Astrocyte (in vitro differentiated cells and primary cell): ENCODE measurements around the gene STMND1. TPM values are rescaled to one million over a fixed set of nuclear protein-coding genes. Genes with fewer than 3 reads are reported as not detected.

Experiments used
- DNase-seq: peaks from one replicate; pipeline ENCODE4 v3.0.0-alpha.2; 2010; ENCODE audit warnings: low read depth
- FAIRE-seq: peaks from 2 replicates; lab custom pipeline; 2011; peaks lifted over from hg19 to GRCh38; lab: Jason Lieb, UNC
- H2AFZ ChIP-seq: 2 replicates; pipeline ENCODE4 v1.6.0; 2012; ENCODE audit warnings: low read depth, low read length, inconsistent platforms
- H3K27ac ChIP-seq: 2 replicates; pipeline ENCODE4 v1.5.1; 2011; ENCODE audit warnings: low read depth, low read length, inconsistent platforms
- H3K27me3 ChIP-seq: 2 replicates; pipeline ENCODE4 v1.6.0; 2011; ENCODE audit warnings: low read length, inconsistent platforms; ENCODE audit not compliant: insufficient read depth
- H3K36me3 ChIP-seq: 2 replicates; pipeline ENCODE4 v1.5.1; 2011; ENCODE audit warnings: low read length, inconsistent platforms; ENCODE audit not compliant: insufficient read depth
- H3K4me1 ChIP-seq: 2 replicates; pipeline ENCODE4 v1.5.1; 2011; ENCODE audit warnings: low read length, inconsistent platforms; ENCODE audit not compliant: insufficient read depth
- H3K4me2 ChIP-seq: 2 replicates; pipeline ENCODE4 v1.6.0; 2012; ENCODE audit warnings: low read length, inconsistent platforms
- H3K4me3 ChIP-seq: 2 replicates; pipeline ENCODE4 v1.5.1; 2011; ENCODE audit warnings: low read depth, mild to moderate bottlenecking, low read length, inconsistent platforms; ENCODE audit not compliant: insufficient read depth
- H3K79me2 ChIP-seq: 2 replicates; pipeline ENCODE4 v1.6.0; 2012; ENCODE audit warnings: mild to moderate bottlenecking, low read length, inconsistent platforms; ENCODE audit not compliant: insufficient read depth
- H3K9ac ChIP-seq: 2 replicates; pipeline ENCODE4 v1.6.0; 2012; ENCODE audit warnings: mild to moderate bottlenecking, low read length, inconsistent platforms
- H3K9me3 ChIP-seq: 2 replicates; pipeline ENCODE4 v1.5.1; 2012; ENCODE audit warnings: low read depth, mild to moderate bottlenecking, low read length, inconsistent platforms; ENCODE audit not compliant: insufficient read depth
- H4K20me1 ChIP-seq: 2 replicates; pipeline ENCODE4 v1.6.0; 2012; ENCODE audit warnings: low read length, inconsistent platforms; ENCODE audit not compliant: insufficient read depth
- H3K27ac Mint-ChIP-seq: one replicate; pipeline ENCODE4 v1.8.0; 2021; ENCODE audit warnings: mild to moderate bottlenecking, mixed read lengths; ENCODE audit not compliant: unreplicated experiment
- H3K27me3 Mint-ChIP-seq: one replicate; pipeline ENCODE4 v1.8.0; 2021; ENCODE audit warnings: low read depth, mixed read lengths; ENCODE audit not compliant: unreplicated experiment
- H3K36me3 Mint-ChIP-seq: one replicate; pipeline ENCODE4 v1.8.0; 2021; ENCODE audit warnings: low read depth, mixed read lengths; ENCODE audit not compliant: unreplicated experiment
- H3K4me1 Mint-ChIP-seq: one replicate; pipeline ENCODE4 v1.8.0; 2021; ENCODE audit warnings: low read depth, mixed read lengths; ENCODE audit not compliant: unreplicated experiment
- H3K4me3 Mint-ChIP-seq: one replicate; pipeline ENCODE4 v1.8.0; 2021; ENCODE audit warnings: mild to moderate bottlenecking, moderate library complexity, mixed read lengths; ENCODE audit not compliant: unreplicated experiment
- H3K9me3 Mint-ChIP-seq: one replicate; pipeline ENCODE4 v1.8.0; 2021; ENCODE audit warnings: mild to moderate bottlenecking, mixed read lengths; ENCODE audit not compliant: unreplicated experiment
- EZH2 ChIP-seq: IDR thresholded peaks from 2 replicates; pipeline ENCODE4 v1.6.1; 2012; ENCODE audit warnings: mild to moderate bottlenecking, low read length, inconsistent platforms; ENCODE audit not compliant: insufficient read depth
- total RNA-seq: library from RNA; stranded (reverse); gene quantifications from 2 replicates; pipeline ENCODE4 v1.2.1, GENCODE V29; 2021
- TF ChIP-seq, protein P1 (sequence below): IDR thresholded peaks from 2 replicates; pipeline ENCODE4 v1.5.1; 2011; ENCODE audit warnings: low read depth, mild to moderate bottlenecking, inconsistent platforms, low read length, moderate library complexity; ENCODE audit not compliant: insufficient read depth

STMND1 gene
- total RNA-seq, 1 donor from 2014 or later, result 0.16 TPM

DNA sequence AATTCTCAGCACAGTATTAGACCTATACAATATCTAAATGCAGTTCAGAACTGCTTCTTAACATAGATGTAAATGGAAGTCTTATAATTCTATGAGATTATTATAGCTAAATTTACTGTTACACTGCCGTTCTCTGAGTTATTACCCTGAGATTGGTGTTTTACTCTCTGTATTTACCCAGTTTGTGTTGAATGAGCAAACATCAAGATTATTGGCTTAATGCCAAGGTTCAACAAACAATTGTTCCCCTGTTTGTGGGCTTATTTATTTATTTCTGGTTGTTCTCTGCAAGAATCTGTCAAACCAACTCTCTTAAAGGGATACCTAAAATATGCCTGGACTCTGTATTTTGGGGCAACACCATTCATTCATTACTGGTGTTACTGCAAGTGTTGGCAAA lies 5.2 kb upstream of the STMND1 start:
- no peaks in the 10 kb centered on the region for H3K9me3 Mint-ChIP-seq
- no peak overlapping the region for H3K4me3 Mint-ChIP-seq
- TF ChIP-seq EZH2, result no peak
- TF ChIP-seq, protein P1, sequence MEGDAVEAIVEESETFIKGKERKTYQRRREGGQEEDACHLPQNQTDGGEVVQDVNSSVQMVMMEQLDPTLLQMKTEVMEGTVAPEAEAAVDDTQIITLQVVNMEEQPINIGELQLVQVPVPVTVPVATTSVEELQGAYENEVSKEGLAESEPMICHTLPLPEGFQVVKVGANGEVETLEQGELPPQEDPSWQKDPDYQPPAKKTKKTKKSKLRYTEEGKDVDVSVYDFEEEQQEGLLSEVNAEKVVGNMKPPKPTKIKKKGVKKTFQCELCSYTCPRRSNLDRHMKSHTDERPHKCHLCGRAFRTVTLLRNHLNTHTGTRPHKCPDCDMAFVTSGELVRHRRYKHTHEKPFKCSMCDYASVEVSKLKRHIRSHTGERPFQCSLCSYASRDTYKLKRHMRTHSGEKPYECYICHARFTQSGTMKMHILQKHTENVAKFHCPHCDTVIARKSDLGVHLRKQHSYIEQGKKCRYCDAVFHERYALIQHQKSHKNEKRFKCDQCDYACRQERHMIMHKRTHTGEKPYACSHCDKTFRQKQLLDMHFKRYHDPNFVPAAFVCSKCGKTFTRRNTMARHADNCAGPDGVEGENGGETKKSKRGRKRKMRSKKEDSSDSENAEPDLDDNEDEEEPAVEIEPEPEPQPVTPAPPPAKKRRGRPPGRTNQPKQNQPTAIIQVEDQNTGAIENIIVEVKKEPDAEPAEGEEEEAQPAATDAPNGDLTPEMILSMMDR, result no peak
- no peak overlapping the region for H3K27ac Mint-ChIP-seq
- Histone ChIP-seq H3K79me2 (no peaks in the 10 kb centered on the region), H3K4me1 (peaks cover 3% of the 10 kb centered on the region), H3K4me2 (no peak overlapping the region), H3K36me3 (no peaks in the 10 kb centered on the region), H3K9me3 (no peaks in the 10 kb centered on the region), H3K27ac (no peak overlapping the region), H3K27me3 (peaks cover 15% of the 10 kb centered on the region), H3K4me3 (no peak overlapping the region), H4K20me1 (no peaks in the 10 kb centered on the region), H2AFZ (no peak overlapping the region), H3K9ac (no peak overlapping the region)
- H3K36me3 Mint-ChIP-seq, result no peaks in the 10 kb centered on the region
- H3K4me1 Mint-ChIP-seq, result peaks cover 13% of the 10 kb centered on the region
- FAIRE-seq (no peak), DNase-seq (no peak)
- peaks cover 13% of the 10 kb centered on the region for H3K27me3 Mint-ChIP-seq

DNA sequence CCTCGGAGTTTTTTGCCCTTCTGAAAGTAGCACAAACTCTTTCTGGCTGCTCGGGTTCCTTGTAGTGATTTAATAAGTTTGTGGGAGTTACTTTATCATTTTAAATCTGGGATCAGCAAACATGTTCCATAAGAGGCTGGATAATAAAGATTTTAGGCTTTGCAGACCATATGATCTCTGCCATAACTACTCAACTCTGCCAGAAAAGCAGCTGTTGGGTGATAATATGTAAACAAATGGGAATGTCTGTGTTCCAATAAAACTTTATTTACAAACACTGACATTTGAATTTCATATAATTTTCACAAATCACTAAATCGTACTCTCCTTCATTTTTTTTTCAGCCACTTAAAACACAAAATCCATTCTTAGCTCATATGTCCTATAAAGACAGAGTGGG lies 3.9 kb upstream of the STMND1 start:
- Histone ChIP-seq H3K9ac (no peak overlapping the region), H3K36me3 (no peaks in the 10 kb centered on the region), H3K9me3 (no peaks in the 10 kb centered on the region), H3K4me1 (peaks cover 10% of the 10 kb centered on the region), H3K4me2 (no peak overlapping the region), H3K27ac (no peak overlapping the region), H3K79me2 (no peaks in the 10 kb centered on the region), H2AFZ (no peak overlapping the region), H4K20me1 (no peaks in the 10 kb centered on the region), H3K27me3 (peaks cover 24% of the 10 kb centered on the region), H3K4me3 (no peak overlapping the region)
- Mint-ChIP-seq H3K9me3 (peaks cover 2% of the 10 kb centered on the region), H3K4me1 (peaks cover 15% of the 10 kb centered on the region), H3K27me3 (peaks cover 25% of the 10 kb centered on the region), H3K36me3 (no peaks in the 10 kb centered on the region), H3K27ac (no peak overlapping the region), H3K4me3 (no peak overlapping the region)
- no peak for FAIRE-seq
- TF ChIP-seq, protein P1, result no peak
- no peak for TF ChIP-seq EZH2
- DNase-seq, result no peak

DNA sequence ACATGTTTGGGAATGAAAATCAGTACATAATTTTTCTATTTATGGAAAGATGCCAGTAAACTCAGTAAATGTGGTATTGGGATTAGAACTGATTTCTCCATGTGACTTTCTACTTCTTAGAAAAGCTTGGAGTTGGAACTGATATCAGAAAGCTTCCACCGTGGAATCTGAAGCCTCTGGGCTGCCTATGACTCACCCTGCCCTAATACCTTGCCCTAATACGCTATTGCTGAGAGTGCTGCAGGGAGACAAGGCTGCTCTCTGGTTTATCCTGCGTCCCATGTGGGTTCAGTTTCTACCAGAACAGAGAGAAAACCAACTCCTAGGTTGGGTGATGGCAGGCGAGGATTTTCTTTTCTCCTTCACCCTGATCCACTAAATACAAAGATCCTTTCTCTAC lies 3.3 kb upstream of the STMND1 start:
- H3K27me3 ChIP-seq, result peaks cover 26% of the 10 kb centered on the region
- Mint-ChIP-seq H3K9me3 (peaks cover 2% of the 10 kb centered on the region), H3K4me1 (peaks cover 15% of the 10 kb centered on the region), H3K27me3 (peaks cover 30% of the 10 kb centered on the region), H3K27ac (peak overlapping the region; percentile 43), H3K4me3 (no peak overlapping the region), H3K36me3 (no peaks in the 10 kb centered on the region)
- DNase-seq, result peak; percentile 41
- no peak overlapping the region for H3K27ac ChIP-seq
- H3K79me2 ChIP-seq, result no peaks in the 10 kb centered on the region
- no peaks in the 10 kb centered on the region for H4K20me1 ChIP-seq
- H2AFZ ChIP-seq, result no peak overlapping the region
- H3K4me3 ChIP-seq, result no peak overlapping the region
- no peaks in the 10 kb centered on the region for H3K9me3 ChIP-seq
- no peak overlapping the region for H3K4me2 ChIP-seq
- no peak for TF ChIP-seq EZH2
- TF ChIP-seq, protein P1, result no peak
- peaks cover 10% of the 10 kb centered on the region for H3K4me1 ChIP-seq
- no peak for FAIRE-seq
- H3K9ac ChIP-seq, result no peak overlapping the region
- H3K36me3 ChIP-seq, result no peaks in the 10 kb centered on the region
